ENCODE measurements around the gene ADAM22. TPM values are rescaled to one million over a fixed set of nuclear protein-coding genes. Genes with fewer than 3 reads are reported as not detected.

ADAM22 gene
- total and polyA plus RNA-seq, 2 experiments from 2014 or later: 2.7 to 18.7 TPM

GRCh38 chr7:87935384-87935706 lies 1.3 kb downstream of the ADAM22 start:
- TF ChIP-seq, protein P1, sequence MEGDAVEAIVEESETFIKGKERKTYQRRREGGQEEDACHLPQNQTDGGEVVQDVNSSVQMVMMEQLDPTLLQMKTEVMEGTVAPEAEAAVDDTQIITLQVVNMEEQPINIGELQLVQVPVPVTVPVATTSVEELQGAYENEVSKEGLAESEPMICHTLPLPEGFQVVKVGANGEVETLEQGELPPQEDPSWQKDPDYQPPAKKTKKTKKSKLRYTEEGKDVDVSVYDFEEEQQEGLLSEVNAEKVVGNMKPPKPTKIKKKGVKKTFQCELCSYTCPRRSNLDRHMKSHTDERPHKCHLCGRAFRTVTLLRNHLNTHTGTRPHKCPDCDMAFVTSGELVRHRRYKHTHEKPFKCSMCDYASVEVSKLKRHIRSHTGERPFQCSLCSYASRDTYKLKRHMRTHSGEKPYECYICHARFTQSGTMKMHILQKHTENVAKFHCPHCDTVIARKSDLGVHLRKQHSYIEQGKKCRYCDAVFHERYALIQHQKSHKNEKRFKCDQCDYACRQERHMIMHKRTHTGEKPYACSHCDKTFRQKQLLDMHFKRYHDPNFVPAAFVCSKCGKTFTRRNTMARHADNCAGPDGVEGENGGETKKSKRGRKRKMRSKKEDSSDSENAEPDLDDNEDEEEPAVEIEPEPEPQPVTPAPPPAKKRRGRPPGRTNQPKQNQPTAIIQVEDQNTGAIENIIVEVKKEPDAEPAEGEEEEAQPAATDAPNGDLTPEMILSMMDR (conservative IDR thresholded peaks at IDR 0.05; ENCODE audit: low read depth in 2 of 2): no peak
- TF ChIP-seq EZH2 (IDR thresholded peaks at IDR 0.05; ENCODE audit: low read depth, unreplicated experiment) (no peak), JUNB (IDR thresholded peaks at IDR 0.05; ENCODE audit: unreplicated experiment) (no peak), CREB1 (CRISPR knock-in tag; IDR thresholded peaks at IDR 0.05; ENCODE audit: low read depth) (no peak), REST (IDR thresholded peaks at IDR 0.05; ENCODE audit: unreplicated experiment) (no peak)
- Histone ChIP-seq H2AFZ (peak overlapping the region; percentile 87; the same call in 1 of the 2 replicates), H3K4me2 (peak overlapping the region; percentile 84)

GRCh38 chr7:87941138-87941537 lies 7.1 kb downstream of the ADAM22 start:
- H3K27me3 Mint-ChIP-seq (ENCODE audit: insufficient read depth, low read depth, poor library complexity): peaks cover 1% of the 10 kb centered on the region
- Histone ChIP-seq H3K4me3 (no peak overlapping the region), H3K79me2 (replicated peaks; ENCODE audit: insufficient read depth) (peaks cover 10% of the 10 kb centered on the region; the same call in 1 of the 2 replicates), H3K27ac (ENCODE audit: low read depth) (no peak overlapping the region), H3K36me3 (ENCODE audit: insufficient read depth) (no peaks in the 10 kb centered on the region), H3K27me3 (ENCODE audit: insufficient read depth) (no peaks in the 10 kb centered on the region), H3F3A (replicated peaks; ENCODE audit: low read depth) (no peaks in the 10 kb centered on the region), H3K9me2 (ENCODE audit: insufficient read depth) (no peaks in the 10 kb centered on the region), H3K4me2 (no peak overlapping the region), H2AFZ (no peak overlapping the region), H3K4me1 (ENCODE audit: insufficient read depth) (no peaks in the 10 kb centered on the region), H4K20me1 (replicated peaks; ENCODE audit: insufficient read depth) (peaks cover 3% of the 10 kb centered on the region; the same call in 1 of the 2 replicates)
- H3K27ac Mint-ChIP-seq: no peak overlapping the region; the same call in 1 of the 2 replicates
- ATAC-seq: no peak
- no peaks in the 10 kb centered on the region; the same call in 2 of the 3 replicates for H3K4me1 Mint-ChIP-seq
- DNase-seq (ENCODE audit: low spot score): no peak
- H3K4me3 Mint-ChIP-seq: no peak overlapping the region
- H3K9me3 Mint-ChIP-seq: no peaks in the 10 kb centered on the region
- peaks cover 13% of the 10 kb centered on the region; the same call in 2 of the 3 replicates for H3K36me3 Mint-ChIP-seq (ENCODE audit: low read depth)
- TF ChIP-seq REST (IDR thresholded peaks at IDR 0.05; ENCODE audit: unreplicated experiment): no peak
- no peak for TF ChIP-seq EZH2 (IDR thresholded peaks at IDR 0.05; ENCODE audit: low read depth, unreplicated experiment)
- TF ChIP-seq, protein P1 (conservative IDR thresholded peaks at IDR 0.05; ENCODE audit: low read depth in 2 of 2): no peak
- TF ChIP-seq CREB1 (CRISPR knock-in tag; IDR thresholded peaks at IDR 0.05; ENCODE audit: low read depth): no peak
- TF ChIP-seq STAT1 (IDR thresholded peaks at IDR 0.05; ENCODE audit: unreplicated experiment): no peak
- TF ChIP-seq EZH2phosphoT487 (IDR thresholded peaks at IDR 0.05; ENCODE audit: unreplicated experiment): no peak

More at GRCh38 chr7:87935384-87935706, 1.3 kb downstream of the ADAM22 start:
- Histone ChIP-seq H3F3A (replicated peaks; ENCODE audit: low read depth) (no peaks in the 10 kb centered on the region), H3K4me3 (peak overlapping the region; percentile 69), H3K4me1 (ENCODE audit: insufficient read depth) (peaks cover 7% of the 10 kb centered on the region), H4K20me1 (replicated peaks; ENCODE audit: insufficient read depth) (no peaks in the 10 kb centered on the region), H3K79me2 (replicated peaks; ENCODE audit: insufficient read depth) (no peaks in the 10 kb centered on the region), H3K9me2 (ENCODE audit: insufficient read depth) (no peaks in the 10 kb centered on the region), H3K27me3 (ENCODE audit: insufficient read depth) (peaks cover 10% of the 10 kb centered on the region), H3K36me3 (ENCODE audit: insufficient read depth) (no peaks in the 10 kb centered on the region), H3K27ac (ENCODE audit: low read depth) (no peak overlapping the region)
- H3K4me1 Mint-ChIP-seq: peaks cover 9% of the 10 kb centered on the region; the same call in 2 of the 3 replicates
- peaks cover 5% of the 10 kb centered on the region for H3K27me3 Mint-ChIP-seq (ENCODE audit: insufficient read depth, low read depth, poor library complexity)
- H3K27ac Mint-ChIP-seq: no peak overlapping the region
- H3K36me3 Mint-ChIP-seq (ENCODE audit: low read depth): peaks cover 17% of the 10 kb centered on the region
- ATAC-seq (no peak), DNase-seq (ENCODE audit: low spot score) (peak; percentile 11)
- H3K4me3 Mint-ChIP-seq: peak overlapping the region; percentile 93
- no peaks in the 10 kb centered on the region for H3K9me3 Mint-ChIP-seq

Measured in GM23338 (cell line).